PC-9 (cell line): Measurements from ENCODE around the gene ATF6. TPM values are rescaled to one million over a fixed set of nuclear protein-coding genes. Genes with fewer than 3 reads are reported as not detected.

Experiments
- BruUV-seq: library from RNA; stranded (reverse); fragments of 400-500 nt; replicated peaks from 2 replicates; lab custom pipeline; 2021; lab: Mats Ljungman, UMichigan
- CTCF ChIA-PET: fragments of 300-600 bp; sonication (Branson Sonifier 250); formaldehyde crosslinking; loops from one replicate; lab custom pipeline; 2022; ENCODE audit warnings: antibody characterized with exemption; lab: Charles Lee
- POLR2A ChIA-PET: fragments of 300-600 bp; sonication (Branson Sonifier 250); formaldehyde crosslinking; loops from one replicate; lab custom pipeline; 2022; ENCODE audit warnings: antibody characterized with exemption; ENCODE audit not compliant: unreplicated experiment; lab: Charles Lee
- DNase-seq, 2 experiments: peaks; one replicate each; pipeline versions ENCODE4 v3.0.0 to v3.0.0-alpha.2; 2015 to 2022; ENCODE audit warnings: mixed read lengths in 1 of 2
- H2AFZ ChIP-seq: fragments of 200-600 bp; sonication (generic); 2 replicates; pipeline ENCODE4 v1.8.1; 2017; ENCODE audit warnings: antibody characterized with exemption
- H3F3A ChIP-seq: fragments of 200-600 bp; sonication (generic); 2 replicates; pipeline ENCODE4 v1.8.1; 2017; ENCODE audit warnings: antibody characterized with exemption, mild to moderate bottlenecking, low read depth; ENCODE audit not compliant: insufficient read depth
- H3K27ac ChIP-seq: fragments of 200-600 bp; sonication (generic); 2 replicates; pipeline ENCODE4 v1.6.1; 2016; ENCODE audit warnings: mixed run types
- H3K27me3 ChIP-seq: fragments of 200-600 bp; sonication (generic); 2 replicates; pipeline ENCODE4 v1.6.1; 2016; ENCODE audit warnings: low read depth, mixed run types; ENCODE audit not compliant: insufficient read depth
- H3K36me3 ChIP-seq: fragments of 200-600 bp; sonication (generic); 2 replicates; pipeline ENCODE4 v1.6.1; 2016; ENCODE audit warnings: low read depth, mixed run types
- H3K4me1 ChIP-seq: fragments of 200-600 bp; sonication (generic); replicated peaks from 2 replicates; pipeline ENCODE4 v1.6.1; 2016; ENCODE audit warnings: mixed run types; ENCODE audit not compliant: insufficient read depth
- H3K4me2 ChIP-seq: fragments of 200-600 bp; sonication (generic); 2 replicates; pipeline ENCODE4 v1.6.1; 2017; ENCODE audit warnings: mixed run types
- H3K4me3 ChIP-seq: fragments of 200-600 bp; sonication (generic); 2 replicates; pipeline ENCODE4 v1.6.1; 2016; ENCODE audit warnings: mixed run types
- H3K79me2 ChIP-seq: fragments of 200-600 bp; sonication (generic); 2 replicates; pipeline ENCODE4 v1.6.1; 2017; ENCODE audit warnings: low read depth, mixed run types
- H3K9me2 ChIP-seq: fragments of 200-600 bp; sonication (generic); 2 replicates; pipeline ENCODE4 v1.8.1; 2017; ENCODE audit warnings: mild to moderate bottlenecking; ENCODE audit not compliant: insufficient read depth
- H3K9me3 ChIP-seq: fragments of 200-600 bp; sonication (generic); 2 replicates; pipeline ENCODE4 v1.8.1; 2016; ENCODE audit warnings: low read depth; ENCODE audit not compliant: insufficient read depth
- H4K20me1 ChIP-seq: fragments of 200-600 bp; sonication (generic); 2 replicates; pipeline ENCODE4 v1.8.1; 2017; ENCODE audit not compliant: insufficient read depth
- CTCF ChIP-seq: fragments of 200-600 bp; sonication (generic); conservative IDR thresholded peaks from 2 replicates; pipeline ENCODE4 v1.6.1; 2017; ENCODE audit warnings: mixed run types, antibody characterized with exemption, mild to moderate bottlenecking, moderate library complexity
- EZH2 ChIP-seq: fragments of 200-600 bp; sonication (generic); IDR thresholded peaks from 2 replicates; pipeline ENCODE4 v1.8.0; 2017; ENCODE audit warnings: antibody characterized with exemption, low read depth
- intact Hi-C: fragments of 100-400 bp; cut with micrococcal nuclease; formaldehyde crosslinking; loops from one replicate; pipeline ENCODE4 v1.10.0; 2022; ENCODE audit not compliant: unreplicated experiment
- total RNA-seq: library from RNA; stranded (reverse); gene quantifications from 2 replicates; pipeline ENCODE4 v1.2.3, GENCODE V29; 2021

The ATF6 gene
- total RNA-seq, 1 experiment from 2014 or later = 19.5 TPM

GRCh38 chr1:162010175-162010506, 244.0 kb downstream of the ATF6 start:
- Histone ChIP-seq H3K9me3 (peaks cover 4% of the 10 kb centered on the region; the same call in 1 of the 2 replicates), H3K27ac (no peak overlapping the region), H3K27me3 (no peaks in the 10 kb centered on the region; the same call in 1 of the 2 replicates), H3K9me2 (no peaks in the 10 kb centered on the region), H3F3A (no peaks in the 10 kb centered on the region), H3K79me2 (no peaks in the 10 kb centered on the region), H3K4me2 (no peak overlapping the region), H3K4me1 (no peaks in the 10 kb centered on the region), H4K20me1 (no peaks in the 10 kb centered on the region), H3K4me3 (no peak overlapping the region), H3K36me3 (no peaks in the 10 kb centered on the region), H2AFZ (no peak overlapping the region)
- TF ChIP-seq CTCF = no peak
- TF ChIP-seq EZH2 = no peak
- ChIA-PET POLR2A (no interaction called here), CTCF (no interaction called here)
- intact Hi-C loops = no loop called here
- BruUV-seq = no TSS peak
- no peak for DNase-seq

GRCh38 chr1:162011337-162012012, 245.4 kb downstream of the ATF6 start:
- Histone ChIP-seq H3K4me1 (no peaks in the 10 kb centered on the region), H3K9me2 (no peaks in the 10 kb centered on the region), H3F3A (no peaks in the 10 kb centered on the region), H3K36me3 (no peaks in the 10 kb centered on the region), H3K4me3 (no peak overlapping the region), H2AFZ (no peak overlapping the region), H3K79me2 (no peaks in the 10 kb centered on the region), H3K4me2 (no peak overlapping the region), H3K9me3 (peaks cover 4% of the 10 kb centered on the region; the same call in 1 of the 2 replicates), H4K20me1 (no peaks in the 10 kb centered on the region), H3K27ac (no peak overlapping the region), H3K27me3 (peaks cover 10% of the 10 kb centered on the region; the same call in 1 of the 2 replicates)
- intact Hi-C loops = no loop called here
- POLR2A ChIA-PET = no interaction called here
- DNase-seq = no peak
- no peak for TF ChIP-seq EZH2
- no peak for TF ChIP-seq CTCF
- CTCF ChIA-PET = no interaction called here
- no TSS peak for BruUV-seq

- H3K27ac ChIP-seq = no peak overlapping the region
- intact Hi-C loops = no loop called here
- H3K79me2 ChIP-seq = no peaks in the 10 kb centered on the region
- H3K9me3 ChIP-seq = peaks cover 4% of the 10 kb centered on the region; the same call in 1 of the 2 replicates
- no peaks in the 10 kb centered on the region for H3K36me3 ChIP-seq
- H3K4me3 ChIP-seq = no peak overlapping the region
- ChIA-PET POLR2A (no interaction called here), CTCF (no interaction called here)
- BruUV-seq = no TSS peak
- no peaks in the 10 kb centered on the region for H3K9me2 ChIP-seq
- no peak overlapping the region for H3K4me2 ChIP-seq
- H3K27me3 ChIP-seq = peaks cover 14% of the 10 kb centered on the region; the same call in 1 of the 2 replicates
- H4K20me1 ChIP-seq = no peaks in the 10 kb centered on the region
- no peak for TF ChIP-seq CTCF
- H3F3A ChIP-seq = no peaks in the 10 kb centered on the region
- no peak for DNase-seq
- H2AFZ ChIP-seq = no peak overlapping the region
- H3K4me1 ChIP-seq = no peaks in the 10 kb centered on the region
These were observed 247.2 kb downstream of the ATF6 start for GRCh38 chr1:162013289-162013688.

Other genes starting within 250 kb of the ATF6 start
- gene HSPA6, start 241.8 kb upstream of the ATF6 start, total RNA-seq = 0.28 and 0.30 TPM in 2 replicates
- gene FCGR3A, start 216.5 kb upstream of the ATF6 start, total RNA-seq = not detected in 2 replicates
- gene FCGR3B, start 135.1 kb upstream of the ATF6 start, total RNA-seq = not detected in 2 replicates
- gene FCGR2B, start 103.2 kb upstream of the ATF6 start, total RNA-seq = not detected in 2 replicates
- gene FCRLA, start 59.1 kb upstream of the ATF6 start, total RNA-seq = 0.20 TPM in 1 of 2 replicates, not detected in the other
- gene FCRLB, start 44.8 kb upstream of the ATF6 start, total RNA-seq = 1.0 and 1.5 TPM in 2 replicates
- gene DUSP12, start 16.5 kb upstream of the ATF6 start, total RNA-seq = 21.0 and 23.6 TPM in 2 replicates